T-cell (primary cell): Measurements from ENCODE around the gene SGTB. TPM values are rescaled to one million over a fixed set of nuclear protein-coding genes. Genes with fewer than 3 reads are reported as not detected.

ENCODE experiments used
- ATAC-seq, 4 experiments: fragments of 200-7000 bp in 3 of 4; fragments of 150-1000 bp in 1 of 4; cut with Tn5 transposase; replicated peaks in 1 of 4; 1 replicate in 3 of 4; 2 replicates in 1 of 4; pipeline ENCODE4 v1.10.0; 2021; ENCODE audit warnings: moderate library complexity in 3 of 4, mild to moderate bottlenecking in 2 of 4, moderate number of reproducible peaks in 1 of 4
- CTCF ChIA-PET, 2 donors: fragments of 300-600 bp; sonication (Branson Sonifier 250); formaldehyde crosslinking; loops; one replicate each; lab custom pipeline; 2022; ENCODE audit warnings: antibody characterized with exemption in 2 of 2; lab: Charles Lee
- POLR2A ChIA-PET, 2 donors: fragments of 300-600 bp; sonication (Branson Sonifier 250); formaldehyde crosslinking; loops; one replicate each; lab custom pipeline; 2022; ENCODE audit warnings: antibody characterized with exemption in 2 of 2; lab: Charles Lee
- DNase-seq, 35 experiments: peaks; one replicate each; pipeline versions ENCODE4 v3.0.0 to v3.0.0-alpha.2; 2013 to 2023
- H3K27ac ChIP-seq: one replicate; pipeline ENCODE4 v1.5.1; 2013; ENCODE audit warnings: low read length
- H3K27me3 ChIP-seq, 2 experiments: replicated peaks in 1 of 2; 1 replicate in 1 of 2; 2 replicates in 1 of 2; pipeline versions ENCODE4 v1.6.1 to v1.7.0; 2013; ENCODE audit warnings: low read length in 1 of 2, mixed read lengths in 1 of 2; ENCODE audit not compliant: control insufficient read depth in 2 of 2, insufficient read depth in 2 of 2; ENCODE audit errors: extremely low read depth in 1 of 2
- H3K36me3 ChIP-seq, 2 donors: 1 replicate in 1 of 2; 2 replicates in 1 of 2; pipeline versions ENCODE4 v1.6.1 to v1.7.0; 2013; ENCODE audit warnings: low read length in 1 of 2; ENCODE audit not compliant: control insufficient read depth in 2 of 2, insufficient read depth in 1 of 2; ENCODE audit errors: extremely low read depth in 1 of 2
- H3K4me1 ChIP-seq, 2 experiments: 1 replicate in 1 of 2; 2 replicates in 1 of 2; pipeline versions ENCODE4 v1.6.1 to v1.7.0; 2013; ENCODE audit warnings: low read length in 2 of 2, mixed read lengths in 1 of 2; ENCODE audit not compliant: insufficient read depth in 2 of 2, control insufficient read depth in 1 of 2; ENCODE audit errors: extremely low read depth in 1 of 2
- H3K4me3 ChIP-seq, 2 donors: 1 replicate in 1 of 2; 2 replicates in 1 of 2; pipeline versions ENCODE4 v1.5.1 to v1.7.0; 2013; ENCODE audit warnings: mild to moderate bottlenecking in 2 of 2, low read length in 1 of 2, moderate library complexity in 1 of 2; ENCODE audit not compliant: control insufficient read depth in 1 of 2; ENCODE audit errors: extremely low read depth in 1 of 2
- H3K9me3 ChIP-seq: 2 replicates; pipeline ENCODE4 v1.7.0; 2013
- H3K27ac Mint-ChIP-seq, 2 donors: one replicate each; pipeline ENCODE4 v1.8.0; 2020 to 2021; ENCODE audit warnings: mild to moderate bottlenecking in 2 of 2, mixed read lengths in 2 of 2
- H3K27me3 Mint-ChIP-seq, 2 donors: one replicate each; pipeline ENCODE4 v1.8.0; 2021 to 2022; ENCODE audit warnings: mixed read lengths in 2 of 2
- H3K36me3 Mint-ChIP-seq: one replicate; pipeline ENCODE4 v1.8.0; 2021; ENCODE audit warnings: mixed read lengths
- H3K4me1 Mint-ChIP-seq, 3 donors: one replicate each; pipeline ENCODE4 v1.8.0; 2020 to 2022; ENCODE audit warnings: mixed read lengths in 3 of 3, mild to moderate bottlenecking in 1 of 3
- H3K4me3 Mint-ChIP-seq, 3 donors: one replicate each; pipeline ENCODE4 v1.8.0; 2020 to 2022; ENCODE audit warnings: mild to moderate bottlenecking in 3 of 3, mixed read lengths in 3 of 3, moderate library complexity in 3 of 3
- H3K9me3 Mint-ChIP-seq, 3 donors: one replicate each; pipeline ENCODE4 v1.8.0; 2020 to 2022; ENCODE audit warnings: mixed read lengths in 3 of 3
- WGBS: methylation state at CpG from one replicate; pipeline ENCODE4 v1.1.5; 2013; ENCODE audit warnings: missing lambda C conversion rate; ENCODE audit not compliant: insufficient coverage; 5-methylcytosine and 5-hydroxymethylcytosine counted together
- total RNA-seq, 35 experiments: library from RNA in 6 of 35; stranded (reverse) in 6 of 35; fragments of 120-200 nt in 1 of 35; gene quantifications; one replicate each; pipeline versions ENCODE4 v1.2.1 to v1.2.4 and lab custom pipeline; 2013 to 2026

The SGTB gene
- total RNA-seq (10 to 100 TPM; 28.7 to 60.1 (median 35.0) TPM), total RNA-seq (lab: John Stamatoyannopoulos, UW) (25.2 to 164 (median 117) reads per million in 29 experiments)
- 28.6 TPM for total RNA-seq (2013)

GRCh38 chr5:65721720-65722574, at the start of gene SGTB, which contains the start of gene NLN:
Gene SGTB, minus strand, starts transcription at chr5:65722109. Its CDS starts 1,302 bp downstream, at chr5:65720807.
Gene NLN, plus strand, starts transcription at chr5:65722205. Its CDS starts 169 bp downstream, at chr5:65722374.
- no peaks in the 10 kb centered on the region for H3K9me3 Mint-ChIP-seq
- H3K27ac ChIP-seq: peak within 1 kb of the TSS; percentile 86
- ATAC-seq (peak; percentile 89 to 96 (median 94)), DNase-seq (peak; percentile 57 to 90 (median 79))
- WGBS: under 1% methylated on average over 84 of the region's 92 CpGs
- ChIA-PET POLR2A (no interaction called here), CTCF (interaction anchor here in 1 of 2 donors (0.8 kb wide), 1 partner anchor 419 kb away, joined by 3 read pairs; no protein-coding TSS in a partner anchor)
- H3K27ac Mint-ChIP-seq: peak within 1 kb of the TSS; percentile 49 to 91
- H3K4me1 Mint-ChIP-seq: peaks cover 15 to 20% (median 19%) of the 10 kb centered on the region in 3 donors
- peak within 1 kb of the TSS in 2 of 3 donors; percentile 85 to 96 for H3K4me3 Mint-ChIP-seq
- peaks cover 29 to 35% of the 10 kb centered on the region in 2 experiments for H3K4me1 ChIP-seq
- no peaks in the 10 kb centered on the region for H3K36me3 Mint-ChIP-seq
- no peaks in the 10 kb centered on the region for H3K27me3 ChIP-seq
- peaks cover 0 to 9% of the 10 kb centered on the region in 2 donors for H3K36me3 ChIP-seq
- peak within 1 kb of the TSS; percentile 83 to 92 for H3K4me3 ChIP-seq
- H3K9me3 ChIP-seq: no peaks in the 10 kb centered on the region
- no peaks in the 10 kb centered on the region for H3K27me3 Mint-ChIP-seq

GRCh38 chr5:65771266-65771665, 49.4 kb upstream of the SGTB start:
- H3K27ac Mint-ChIP-seq: no peak overlapping the region
- POLR2A ChIA-PET: no interaction called here
- CTCF ChIA-PET: interaction anchor here in 1 of 2 donors (0.6 to 1.7 kb wide), 3 partner anchors 10 to 150 kb away, joined by 3 to 4 read pairs (median 3); no protein-coding TSS in a partner anchor

GRCh38 chr5:65769539-65769938, 47.6 kb upstream of the SGTB start:
- Mint-ChIP-seq H3K4me1 (peaks cover 0 to 5% (median 3%) of the 10 kb centered on the region in 3 donors), H3K27me3 (no peaks in the 10 kb centered on the region), H3K27ac (no peak overlapping the region), H3K9me3 (peaks cover 0 to 6% (median 4%) of the 10 kb centered on the region in 3 donors), H3K4me3 (no peak overlapping the region), H3K36me3 (peaks cover 12% of the 10 kb centered on the region)
- H3K4me3 ChIP-seq: no peak overlapping the region
- no peaks in the 10 kb centered on the region for H3K4me1 ChIP-seq
- CTCF ChIA-PET: interaction anchor here in 1 of 2 donors (1.7 kb wide), 1 partner anchor 9 kb away, joined by 4 read pairs; no protein-coding TSS in a partner anchor
- DNase-seq (no peak), ATAC-seq (no peak)
- no peaks in the 10 kb centered on the region for H3K9me3 ChIP-seq
- H3K36me3 ChIP-seq: no peaks in the 10 kb centered on the region
- POLR2A ChIA-PET: interaction anchor here in 1 of 2 donors (0.6 kb wide), 1 partner anchor 157 kb away, joined by 7 read pairs; the partner anchor contains the start of gene ERBIN
- WGBS: no CpG with 5 or more reads among the region's 1 CpG
- no peak overlapping the region for H3K27ac ChIP-seq
- no peaks in the 10 kb centered on the region for H3K27me3 ChIP-seq

More at GRCh38 chr5:65771266-65771665, 49.4 kb upstream of the SGTB start:
- Histone ChIP-seq H3K27ac (no peak overlapping the region), H3K36me3 (no peaks in the 10 kb centered on the region), H3K4me1 (no peaks in the 10 kb centered on the region), H3K4me3 (no peak overlapping the region), H3K27me3 (no peaks in the 10 kb centered on the region), H3K9me3 (no peaks in the 10 kb centered on the region)
- Mint-ChIP-seq H3K36me3 (peaks cover 12% of the 10 kb centered on the region), H3K9me3 (peaks cover 0 to 6% (median 4%) of the 10 kb centered on the region in 3 donors), H3K4me1 (peaks cover 0 to 9% (median 3%) of the 10 kb centered on the region in 3 donors), H3K27me3 (no peaks in the 10 kb centered on the region), H3K4me3 (no peak overlapping the region)
- DNase-seq (no peak), ATAC-seq (no peak)
- no CpG with 5 or more reads among the region's 2 CpGs for WGBS

- 100% methylated on average over 2 of the region's 7 CpGs for WGBS
- Mint-ChIP-seq H3K27me3 (no peaks in the 10 kb centered on the region), H3K27ac (no peak overlapping the region), H3K9me3 (peaks cover 0 to 6% (median 4%) of the 10 kb centered on the region in 3 donors), H3K4me3 (no peak overlapping the region), H3K36me3 (peaks cover 12% of the 10 kb centered on the region), H3K4me1 (no peaks in the 10 kb centered on the region)
- no peaks in the 10 kb centered on the region for H3K9me3 ChIP-seq
- H3K4me1 ChIP-seq: no peaks in the 10 kb centered on the region
- no peak overlapping the region for H3K4me3 ChIP-seq
- H3K36me3 ChIP-seq: no peaks in the 10 kb centered on the region
- no peak overlapping the region for H3K27ac ChIP-seq
- ChIA-PET CTCF (no interaction called here), POLR2A (no interaction called here)
- no peak for DNase-seq
- ATAC-seq: no peak
- no peaks in the 10 kb centered on the region for H3K27me3 ChIP-seq
Measured at GRCh38 chr5:65768723-65769346, 46.9 kb upstream of the SGTB start.

GRCh38 chr5:65767565-65767964, 45.7 kb upstream of the SGTB start:
- no CpG with 5 or more reads among the region's 1 CpG for WGBS
- H3K4me1 Mint-ChIP-seq: no peaks in the 10 kb centered on the region
- H3K4me3 Mint-ChIP-seq: no peak overlapping the region
- H3K27ac Mint-ChIP-seq: no peak overlapping the region
- H3K36me3 ChIP-seq: no peaks in the 10 kb centered on the region
- H3K27me3 Mint-ChIP-seq: no peaks in the 10 kb centered on the region
- peaks cover 12% of the 10 kb centered on the region for H3K36me3 Mint-ChIP-seq
- H3K4me3 ChIP-seq: no peak overlapping the region
- no peak overlapping the region for H3K27ac ChIP-seq
- no peak for DNase-seq
- H3K4me1 ChIP-seq: no peaks in the 10 kb centered on the region
- ATAC-seq: no peak
- H3K27me3 ChIP-seq: no peaks in the 10 kb centered on the region
- H3K9me3 Mint-ChIP-seq: peaks cover 0 to 6% (median 4%) of the 10 kb centered on the region in 3 donors
- no peaks in the 10 kb centered on the region for H3K9me3 ChIP-seq
- ChIA-PET CTCF (no interaction called here), POLR2A (interaction anchor here in 1 of 2 donors (0.6 kb wide), 1 partner anchor 56 kb away, joined by 4 read pairs; no protein-coding TSS in a partner anchor)

GRCh38 chr5:65766781-65767180, 44.9 kb upstream of the SGTB start:
- Mint-ChIP-seq H3K27me3 (no peaks in the 10 kb centered on the region), H3K4me3 (no peak overlapping the region), H3K36me3 (peaks cover 12% of the 10 kb centered on the region), H3K4me1 (peaks cover 0 to 2% (median 0%) of the 10 kb centered on the region in 3 donors), H3K9me3 (peaks cover 0 to 6% (median 4%) of the 10 kb centered on the region in 3 donors), H3K27ac (no peak overlapping the region)
- H3K27me3 ChIP-seq: no peaks in the 10 kb centered on the region
- POLR2A ChIA-PET: no interaction called here
- H3K27ac ChIP-seq: no peak overlapping the region
- H3K4me1 ChIP-seq: no peaks in the 10 kb centered on the region
- ATAC-seq: no peak
- H3K4me3 ChIP-seq: no peak overlapping the region
- CTCF ChIA-PET: no interaction called here
- no peaks in the 10 kb centered on the region for H3K36me3 ChIP-seq
- WGBS: 100% methylated on average over 1 of the region's 2 CpGs
- no peak for DNase-seq
- H3K9me3 ChIP-seq: no peaks in the 10 kb centered on the region
